Ascending aorta (tissue), 2 donors: ENCODE data around the gene EIF2D. TPM values are rescaled to one million over a fixed set of nuclear protein-coding genes. Genes with fewer than 3 reads are reported as not detected.
A peak's percentile ranks its signal among the peaks of the same experiment; 100 is the strongest.
"Not testable (repeated sequence)": the region's sequence is repeated elsewhere in the genome, so short reads cannot be mapped to it uniquely, and the experiment has no call there.

Experiments used
- DNase-seq, 2 donors: peaks; one replicate each; pipeline ENCODE4 v3.0.0-alpha.2; 2019; ENCODE audit warnings: low spot score in 2 of 2
- H3K27ac ChIP-seq, 2 donors: fragments of 200-600 bp; sonication (generic); one replicate each; pipeline ENCODE4 v1.5.1; 2016 to 2017; ENCODE audit warnings: mild to moderate bottlenecking in 1 of 2
- H3K27me3 ChIP-seq: fragments of 200-600 bp; sonication (generic); one replicate; pipeline ENCODE4 v1.5.1; 2017
- H3K36me3 ChIP-seq, 2 donors: fragments of 200-600 bp; sonication (generic); one replicate each; pipeline ENCODE4 v1.5.1; 2016
- H3K4me1 ChIP-seq, 2 donors: fragments of 200-600 bp; sonication (generic); one replicate each; pipeline ENCODE4 v1.5.1; 2016 to 2017; ENCODE audit warnings: mild to moderate bottlenecking in 1 of 2
- H3K4me3 ChIP-seq, 2 donors: fragments of 200-600 bp; sonication (generic); one replicate each; pipeline ENCODE4 v1.5.1; 2016 to 2017; ENCODE audit warnings: mild to moderate bottlenecking in 1 of 2
- H3K9me3 ChIP-seq, 2 donors: fragments of 200-600 bp; sonication (generic); one replicate each; pipeline ENCODE4 v1.5.1; 2016
- intact Hi-C: fragments of 100-400 bp; cut with DNase I; formaldehyde crosslinking; loops from one replicate; pipeline ENCODE4 v1.15.1; 2023
- total RNA-seq: library from RNA; depleted of rRNA; stranded (reverse); fragments of >200 nt; gene quantifications from one replicate; pipeline ENCODE4 v1.1.0, GENCODE V29; 2016
- TF ChIP-seq, protein P1 (sequence below), 3 experiments: fragments of 200-600 bp in 2 of 3; fragments of 450-650 bp in 1 of 3; sonication (generic) in 2 of 3; IDR thresholded peaks; one replicate each; pipeline ENCODE4 v1.5.1; 2016 to 2019; ENCODE audit warnings: antibody characterized with exemption in 3 of 3, mild to moderate bottlenecking in 1 of 3, moderate library complexity in 1 of 3

Gene EIF2D
- total RNA-seq, 1 donor from 2014 or later: 40.2 TPM

DNA sequence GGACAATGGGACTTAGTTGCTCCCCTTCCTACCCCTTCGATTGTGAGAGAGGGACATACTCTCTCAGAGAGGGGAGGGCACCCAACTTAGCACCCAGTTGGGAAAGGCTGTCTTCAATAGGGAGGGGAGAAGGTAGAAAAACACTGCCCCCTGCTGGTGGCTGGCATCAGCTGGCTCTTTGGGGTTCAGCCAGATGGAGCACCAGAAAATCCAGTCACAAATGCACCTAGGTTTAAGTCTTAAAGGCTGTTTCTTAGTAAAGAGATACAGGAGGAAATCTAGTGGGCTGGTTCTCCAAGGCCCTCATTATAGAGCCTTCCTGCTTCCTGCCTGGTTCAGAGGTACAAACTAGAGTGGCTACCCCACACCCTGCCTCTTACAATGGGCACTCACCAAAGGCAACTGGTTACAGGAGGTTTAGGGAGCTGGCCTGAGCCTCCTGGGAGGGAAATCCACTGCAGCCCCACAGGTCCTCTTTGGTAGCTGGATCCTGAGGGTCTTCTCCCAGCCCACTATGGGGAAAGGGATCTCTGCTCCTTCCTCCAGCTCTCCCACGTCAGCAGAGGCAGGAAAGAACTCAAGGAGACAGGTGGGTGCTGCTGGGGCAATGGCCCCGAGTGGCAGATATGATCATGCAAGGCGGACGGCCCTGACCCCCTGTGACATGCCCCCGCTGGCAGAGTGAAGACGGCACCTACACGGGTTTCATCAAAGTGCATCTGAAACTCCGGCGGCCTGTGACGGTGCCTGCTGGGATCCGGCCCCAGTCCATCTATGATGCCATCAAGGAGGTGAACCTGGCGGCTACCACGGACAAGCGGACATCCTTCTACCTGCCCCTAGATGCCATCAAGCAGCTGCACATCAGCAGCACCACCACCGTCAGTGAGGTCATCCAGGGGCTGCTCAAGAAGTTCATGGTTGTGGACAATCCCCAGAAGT, 28.3 kb downstream of the EIF2D start:
- H3K36me3 ChIP-seq: peaks cover 15 to 46% of the 10 kb centered on the region in 2 donors
- peak; percentile 31 to 88 for DNase-seq
- intact Hi-C loops: loop anchor here (1.0 to 2.0 kb wide), 2 partner anchors 39 to 94 kb away; no protein-coding TSS in a partner anchor

DNA sequence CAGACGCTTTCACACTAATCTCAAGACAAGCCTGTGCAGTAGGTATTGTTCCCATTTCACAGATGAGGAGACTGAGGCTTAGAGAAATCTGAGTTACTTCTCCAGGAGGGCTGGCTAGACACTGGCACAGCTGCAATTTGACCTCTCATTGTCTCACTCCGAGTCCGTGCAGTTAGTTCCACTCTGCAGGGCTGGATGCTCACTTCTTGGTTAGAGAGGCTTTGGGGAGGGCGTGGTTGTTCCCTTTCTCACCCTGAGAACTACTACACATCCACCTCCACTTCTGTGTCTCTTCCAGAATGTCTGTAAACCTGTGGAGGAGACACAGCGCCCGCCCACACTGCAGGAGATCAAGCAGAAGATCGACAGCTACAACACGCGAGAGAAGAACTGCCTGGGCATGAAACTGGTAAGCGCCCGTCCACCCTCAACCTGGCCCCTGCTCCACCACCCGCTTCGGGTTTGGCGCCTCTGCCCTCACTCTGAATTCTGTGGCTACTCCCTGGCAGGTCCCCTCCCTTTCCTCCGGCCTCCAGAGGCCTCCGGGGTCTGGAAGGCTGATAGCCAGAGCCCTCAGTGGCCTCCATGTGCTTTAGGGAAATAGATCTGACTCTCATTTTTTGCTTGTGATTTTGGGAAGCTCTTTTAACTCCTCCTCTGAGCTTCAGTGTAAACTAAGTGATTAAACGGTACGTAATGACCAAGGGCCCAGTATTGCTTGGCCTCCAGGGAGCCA, 29.1 kb downstream of the EIF2D start:
- Histone ChIP-seq H3K27me3 (no peaks in the 10 kb centered on the region), H3K4me3 (no peak overlapping the region), H3K4me1 (peaks cover 0 to 5% of the 10 kb centered on the region in 2 donors), H3K36me3 (peaks cover 8 to 41% of the 10 kb centered on the region in 2 donors), H3K27ac (peak overlapping the region in 1 of 2 donors; percentile 34), H3K9me3 (no peaks in the 10 kb centered on the region)
- TF ChIP-seq, protein P1, sequence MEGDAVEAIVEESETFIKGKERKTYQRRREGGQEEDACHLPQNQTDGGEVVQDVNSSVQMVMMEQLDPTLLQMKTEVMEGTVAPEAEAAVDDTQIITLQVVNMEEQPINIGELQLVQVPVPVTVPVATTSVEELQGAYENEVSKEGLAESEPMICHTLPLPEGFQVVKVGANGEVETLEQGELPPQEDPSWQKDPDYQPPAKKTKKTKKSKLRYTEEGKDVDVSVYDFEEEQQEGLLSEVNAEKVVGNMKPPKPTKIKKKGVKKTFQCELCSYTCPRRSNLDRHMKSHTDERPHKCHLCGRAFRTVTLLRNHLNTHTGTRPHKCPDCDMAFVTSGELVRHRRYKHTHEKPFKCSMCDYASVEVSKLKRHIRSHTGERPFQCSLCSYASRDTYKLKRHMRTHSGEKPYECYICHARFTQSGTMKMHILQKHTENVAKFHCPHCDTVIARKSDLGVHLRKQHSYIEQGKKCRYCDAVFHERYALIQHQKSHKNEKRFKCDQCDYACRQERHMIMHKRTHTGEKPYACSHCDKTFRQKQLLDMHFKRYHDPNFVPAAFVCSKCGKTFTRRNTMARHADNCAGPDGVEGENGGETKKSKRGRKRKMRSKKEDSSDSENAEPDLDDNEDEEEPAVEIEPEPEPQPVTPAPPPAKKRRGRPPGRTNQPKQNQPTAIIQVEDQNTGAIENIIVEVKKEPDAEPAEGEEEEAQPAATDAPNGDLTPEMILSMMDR (IDR thresholded peaks at IDR 0.05): no peak
- intact Hi-C loops: loop anchor here (1.0 to 2.0 kb wide), 2 partner anchors 38 to 93 kb away; no protein-coding TSS in a partner anchor
- no peak for DNase-seq

More for the DNA sequence above, 28.3 kb downstream of the EIF2D start:
- H3K27me3 ChIP-seq: no peaks in the 10 kb centered on the region
- H3K27ac ChIP-seq: peak overlapping the region in 1 of 2 donors; percentile 34
- TF ChIP-seq, protein P1 (IDR thresholded peaks at IDR 0.05): peak; percentile 85 to 91 (median 90)
- no peak overlapping the region for H3K4me3 ChIP-seq
- no peaks in the 10 kb centered on the region for H3K9me3 ChIP-seq
- H3K4me1 ChIP-seq: peaks cover 0 to 5% of the 10 kb centered on the region in 2 donors

DNA sequence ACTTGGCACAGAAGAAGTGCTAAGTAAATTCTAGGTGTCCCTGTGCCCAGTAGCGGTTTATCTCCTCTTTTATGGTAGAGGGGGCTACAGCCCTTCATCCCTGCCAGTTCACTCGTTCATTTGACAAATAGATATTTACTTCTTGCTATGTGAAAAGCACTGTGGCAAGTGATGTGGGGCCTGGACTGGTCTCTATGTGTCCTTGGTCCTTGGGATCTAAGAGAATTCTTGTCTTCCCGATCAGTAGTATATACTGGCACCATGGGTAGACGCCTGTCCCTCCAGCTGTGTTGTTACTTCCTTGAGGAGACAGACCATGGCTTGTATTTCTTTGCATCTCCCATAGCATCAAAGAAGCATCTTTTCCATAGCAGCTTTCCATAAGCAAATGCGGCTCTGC, 29.7 kb downstream of the EIF2D start:
- Histone ChIP-seq H3K27ac (no peak overlapping the region), H3K27me3 (no peaks in the 10 kb centered on the region), H3K9me3 (no peaks in the 10 kb centered on the region), H3K36me3 (peaks cover 4 to 35% of the 10 kb centered on the region in 2 donors), H3K4me3 (no peak overlapping the region), H3K4me1 (peaks cover 0 to 5% of the 10 kb centered on the region in 2 donors)
- no peak for DNase-seq
- intact Hi-C loops: loop anchor here (2.0 kb wide), 1 partner anchor 38 kb away; no protein-coding TSS in a partner anchor
- TF ChIP-seq, protein P1 (IDR thresholded peaks at IDR 0.05): no peak

DNA sequence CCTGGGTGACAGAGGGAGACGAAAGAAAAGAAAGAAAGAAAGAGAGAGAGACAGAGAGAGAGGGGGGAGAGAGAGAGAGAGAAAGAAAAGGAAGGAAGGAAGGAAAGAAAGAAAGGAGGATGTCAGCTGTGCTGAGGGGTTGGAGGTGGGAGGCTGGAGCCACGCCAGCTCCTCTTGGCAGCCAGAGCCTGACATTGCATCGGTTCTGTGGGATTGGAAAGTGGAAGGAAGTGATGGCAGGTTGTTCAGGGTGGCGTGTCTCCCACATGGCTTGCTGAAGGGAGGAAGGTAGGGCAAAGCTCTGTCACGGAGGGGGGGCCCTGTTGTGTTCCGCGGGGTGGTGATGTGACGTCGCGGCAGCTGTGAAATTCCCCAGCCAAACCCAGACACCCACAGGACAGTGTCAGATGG, 30.7 kb downstream of the EIF2D start:
- DNase-seq: peak in 1 of 2 donors; percentile 25
- Histone ChIP-seq H3K27me3 (no peaks in the 10 kb centered on the region), H3K9me3 (no peaks in the 10 kb centered on the region), H3K36me3 (peaks cover 0 to 25% of the 10 kb centered on the region in 2 donors), H3K27ac (no peak overlapping the region), H3K4me1 (peaks cover 0 to 5% of the 10 kb centered on the region in 2 donors), H3K4me3 (no peak overlapping the region)
- TF ChIP-seq, protein P1 (IDR thresholded peaks at IDR 0.05): no peak
- intact Hi-C loops: no loop called here

DNA sequence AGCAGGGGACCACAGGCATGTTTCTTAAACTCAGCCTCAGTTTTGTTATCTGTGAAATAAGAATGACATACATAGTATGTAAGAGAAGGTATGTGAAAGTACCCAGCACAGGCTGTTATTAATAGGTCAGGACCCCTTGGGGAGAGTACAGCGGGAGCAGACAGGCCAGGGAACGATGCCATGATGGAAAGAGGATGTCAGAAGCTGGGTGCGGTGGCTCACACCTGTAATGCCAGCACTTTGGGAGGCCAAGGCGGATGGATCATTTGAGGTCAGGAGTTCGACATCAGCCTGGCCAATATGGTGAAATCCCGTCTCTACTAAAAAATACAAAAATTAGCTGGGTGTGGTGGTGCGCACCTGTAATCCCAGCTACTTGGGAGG, 31.2 kb downstream of the EIF2D start:
- DNase-seq, intact Hi-C loops, H3K9me3 ChIP-seq, H3K4me1 ChIP-seq, H3K27me3 ChIP-seq, H3K4me3 ChIP-seq: not testable (repeated sequence)
- peaks cover 0 to 21% of the 10 kb centered on the region in 2 donors for H3K36me3 ChIP-seq
- peak overlapping the region in 1 of 2 donors; percentile 71 for H3K27ac ChIP-seq
